Upper lobe of left lung (tissue), 4 donors: ENCODE results near the gene NCBP1.

Source experiments
- CTCF ChIP-seq, 6 experiments: fragments of 450-650 bp in 4 of 6; fragments of 200-600 bp in 2 of 6; sonication (generic) in 2 of 6; IDR thresholded peaks; one replicate each; pipeline ENCODE4 v1.5.1; 2016 to 2019; ENCODE audit warnings: antibody characterized with exemption in 6 of 6
- POLR2A ChIP-seq, 4 donors: fragments of 450-650 bp; IDR thresholded peaks; one replicate each; pipeline ENCODE4 v1.5.1; 2016 to 2017; ENCODE audit warnings: antibody characterized with exemption in 4 of 4, mild to moderate bottlenecking in 2 of 4
- POLR2AphosphoS5 ChIP-seq, 2 donors: sonication (generic); formaldehyde crosslinking; IDR thresholded peaks; one replicate each; pipeline ENCODE4 v1.5.1; 2017; ENCODE audit warnings: antibody characterized with exemption in 2 of 2

GRCh38 chr9:97704345-97704677 is 70.7 kb downstream of the NCBP1 start:
- TF ChIP-seq POLR2A (IDR thresholded peaks at IDR 0.05): no peak
- no peak for TF ChIP-seq CTCF (IDR thresholded peaks at IDR 0.05)
- TF ChIP-seq POLR2AphosphoS5 (IDR thresholded peaks at IDR 0.05): no peak
